PC-3 (cell line): Measurements from ENCODE around the gene MPPED2. TPM values are rescaled to one million over a fixed set of nuclear protein-coding genes. Genes with fewer than 3 reads are reported as not detected.

Source experiments
- ATAC-seq: fragments of 200-7000 bp; cut with Tn5 transposase; 2 replicates; pipeline ENCODE4 v1.9.1; 2020; ENCODE audit warnings: mild to moderate bottlenecking, moderate library complexity
- BruUV-seq: library from RNA; stranded (reverse); fragments of 400-500 nt; replicated peaks from 2 replicates; lab custom pipeline; 2021; lab: Mats Ljungman, UMichigan
- CTCF ChIA-PET: fragments of 300-600 bp; sonication (Branson Sonifier 250); formaldehyde crosslinking; loops from one replicate; lab custom pipeline; 2022; ENCODE audit warnings: antibody characterized with exemption; lab: Charles Lee
- POLR2A ChIA-PET: fragments of 300-600 bp; sonication (Branson Sonifier 250); formaldehyde crosslinking; loops from one replicate; lab custom pipeline; 2022; ENCODE audit warnings: antibody characterized with exemption; ENCODE audit not compliant: unreplicated experiment; lab: Charles Lee
- DNase-seq: peaks from one replicate; pipeline ENCODE4 v3.0.0-alpha.2; 2015
- H2AFZ ChIP-seq: fragments of 300-600 bp; sonication (generic); 2 replicates; pipeline ENCODE4 v1.6.0; 2016; ENCODE audit warnings: antibody characterized with exemption, low read length
- H3F3A ChIP-seq: fragments of 300-600 bp; sonication (generic); one replicate; pipeline ENCODE4 v1.6.0; 2017; ENCODE audit warnings: antibody characterized with exemption, low read length, control low read depth, mild to moderate bottlenecking; ENCODE audit not compliant: unreplicated experiment
- H3K27ac ChIP-seq: fragments of 300-600 bp; sonication (generic); 2 replicates; pipeline ENCODE4 v1.5.1; 2016; ENCODE audit warnings: mild to moderate bottlenecking, low read length
- H3K27me3 ChIP-seq: fragments of 300-600 bp; sonication (generic); 2 replicates; pipeline ENCODE4 v1.6.1; 2016; ENCODE audit warnings: low read length, mixed read lengths
- H3K36me3 ChIP-seq: fragments of 300-600 bp; sonication (generic); 2 replicates; pipeline ENCODE4 v1.6.1; 2016; ENCODE audit warnings: low read depth, mixed run types, low read length, mixed read lengths
- H3K4me1 ChIP-seq: fragments of 300-600 bp; sonication (generic); 2 replicates; pipeline ENCODE4 v1.5.1; 2016; ENCODE audit warnings: low read length; ENCODE audit not compliant: insufficient read depth
- H3K4me2 ChIP-seq: fragments of 300-600 bp; sonication (generic); 2 replicates; pipeline ENCODE4 v1.6.0; 2016; ENCODE audit warnings: low read length
- H3K4me3 ChIP-seq: fragments of 300-600 bp; sonication (generic); 2 replicates; pipeline ENCODE4 v1.5.1; 2016; ENCODE audit warnings: mild to moderate bottlenecking, low read length, mixed read lengths
- H3K79me2 ChIP-seq: fragments of 300-600 bp; sonication (generic); 2 replicates; pipeline ENCODE4 v1.6.1; 2017; ENCODE audit warnings: low read length, mixed read lengths
- H3K9ac ChIP-seq: fragments of 300-600 bp; sonication (generic); 2 replicates; pipeline ENCODE4 v1.6.0; 2016; ENCODE audit warnings: mild to moderate bottlenecking, low read length
- H3K9me2 ChIP-seq: fragments of 300-600 bp; sonication (generic); replicated peaks from 2 replicates; pipeline ENCODE4 v1.6.1; 2016; ENCODE audit warnings: mixed run types, low read length, mixed read lengths
- H3K9me3 ChIP-seq: fragments of 300-600 bp; sonication (generic); 2 replicates; pipeline ENCODE4 v1.6.1; 2016; ENCODE audit warnings: low read length, mixed read lengths
- H4K20me1 ChIP-seq: fragments of 300-600 bp; sonication (generic); 2 replicates; pipeline ENCODE4 v1.6.1; 2016; ENCODE audit warnings: low read length, mixed read lengths
- EZH2 ChIP-seq: fragments of 300-600 bp; sonication (generic); IDR thresholded peaks from one replicate; pipeline ENCODE4 v1.6.1; 2017; ENCODE audit warnings: antibody characterized with exemption, mild to moderate bottlenecking, low read length; ENCODE audit not compliant: unreplicated experiment
- EZH2phosphoT487 ChIP-seq: fragments of 300-600 bp; sonication (generic); IDR thresholded peaks from 2 replicates; pipeline ENCODE4 v1.6.1; 2018; ENCODE audit warnings: mild to moderate bottlenecking, antibody characterized with exemption, low read length, borderline replicate concordance
- intact Hi-C: fragments of 100-400 bp; cut with micrococcal nuclease; formaldehyde crosslinking; loops from 2 replicates; pipeline ENCODE4 v1.9.0; 2023
- total RNA-seq: library from RNA; depleted of rRNA; stranded (reverse); fragments of >200 nt; gene quantifications from 2 replicates; pipeline ENCODE4 v1.2.3, GENCODE V29; 2014
- TF ChIP-seq, protein P1 (sequence below): fragments of 300-600 bp; sonication (generic); conservative IDR thresholded peaks from 2 replicates; pipeline ENCODE4 v1.5.1; 2017; ENCODE audit warnings: antibody characterized with exemption, low read depth, mild to moderate bottlenecking, low read length

MPPED2 gene
- total RNA-seq, 1 experiment from 2014 or later, result not detected

DNA sequence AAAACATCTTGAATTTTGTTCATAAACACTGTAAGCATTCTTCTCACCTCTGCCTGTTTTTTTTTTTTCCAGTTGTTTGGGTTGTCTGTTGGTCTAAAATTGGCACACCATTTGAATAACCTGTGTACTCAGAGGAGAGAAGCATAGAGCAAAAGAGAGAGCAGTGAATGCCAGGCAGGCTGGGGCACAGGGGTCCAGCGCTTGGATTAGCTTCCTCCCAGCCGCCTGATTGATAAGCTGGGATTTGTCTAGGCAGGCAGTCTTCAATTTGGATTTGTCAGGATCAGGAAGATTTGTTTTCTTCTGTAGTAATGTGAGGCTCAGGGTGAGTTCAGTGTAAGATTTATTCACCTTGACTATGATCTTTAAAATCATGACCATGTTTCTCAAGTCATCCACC is 204.3 kb downstream of the MPPED2 start:
- no TSS peak for BruUV-seq
- DNase-seq (no peak), ATAC-seq (no peak)
- intact Hi-C loops, result no loop called here
- H3K4me2 ChIP-seq, result no peak overlapping the region
- TF ChIP-seq, protein P1, sequence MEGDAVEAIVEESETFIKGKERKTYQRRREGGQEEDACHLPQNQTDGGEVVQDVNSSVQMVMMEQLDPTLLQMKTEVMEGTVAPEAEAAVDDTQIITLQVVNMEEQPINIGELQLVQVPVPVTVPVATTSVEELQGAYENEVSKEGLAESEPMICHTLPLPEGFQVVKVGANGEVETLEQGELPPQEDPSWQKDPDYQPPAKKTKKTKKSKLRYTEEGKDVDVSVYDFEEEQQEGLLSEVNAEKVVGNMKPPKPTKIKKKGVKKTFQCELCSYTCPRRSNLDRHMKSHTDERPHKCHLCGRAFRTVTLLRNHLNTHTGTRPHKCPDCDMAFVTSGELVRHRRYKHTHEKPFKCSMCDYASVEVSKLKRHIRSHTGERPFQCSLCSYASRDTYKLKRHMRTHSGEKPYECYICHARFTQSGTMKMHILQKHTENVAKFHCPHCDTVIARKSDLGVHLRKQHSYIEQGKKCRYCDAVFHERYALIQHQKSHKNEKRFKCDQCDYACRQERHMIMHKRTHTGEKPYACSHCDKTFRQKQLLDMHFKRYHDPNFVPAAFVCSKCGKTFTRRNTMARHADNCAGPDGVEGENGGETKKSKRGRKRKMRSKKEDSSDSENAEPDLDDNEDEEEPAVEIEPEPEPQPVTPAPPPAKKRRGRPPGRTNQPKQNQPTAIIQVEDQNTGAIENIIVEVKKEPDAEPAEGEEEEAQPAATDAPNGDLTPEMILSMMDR, result no peak
- TF ChIP-seq EZH2 (no peak), EZH2phosphoT487 (no peak)
- H3K9ac ChIP-seq, result no peak overlapping the region
- H4K20me1 ChIP-seq, result no peaks in the 10 kb centered on the region
- no peak overlapping the region for H3K27ac ChIP-seq
- no peaks in the 10 kb centered on the region for H3K36me3 ChIP-seq
- H3K9me3 ChIP-seq, result no peaks in the 10 kb centered on the region
- 0 out of 2 replicates have a peak, but pooled peaks cover 6% of the 10 kb centered on the region for H3K27me3 ChIP-seq
- H3K4me3 ChIP-seq, result no peak overlapping the region
- POLR2A ChIA-PET, result no interaction called here
- H3K79me2 ChIP-seq, result no peaks in the 10 kb centered on the region
- CTCF ChIA-PET, result no interaction called here
- H2AFZ ChIP-seq, result no peak overlapping the region
- H3K4me1 ChIP-seq, result no peaks in the 10 kb centered on the region
- no peaks in the 10 kb centered on the region for H3F3A ChIP-seq
- no peaks in the 10 kb centered on the region for H3K9me2 ChIP-seq

DNA sequence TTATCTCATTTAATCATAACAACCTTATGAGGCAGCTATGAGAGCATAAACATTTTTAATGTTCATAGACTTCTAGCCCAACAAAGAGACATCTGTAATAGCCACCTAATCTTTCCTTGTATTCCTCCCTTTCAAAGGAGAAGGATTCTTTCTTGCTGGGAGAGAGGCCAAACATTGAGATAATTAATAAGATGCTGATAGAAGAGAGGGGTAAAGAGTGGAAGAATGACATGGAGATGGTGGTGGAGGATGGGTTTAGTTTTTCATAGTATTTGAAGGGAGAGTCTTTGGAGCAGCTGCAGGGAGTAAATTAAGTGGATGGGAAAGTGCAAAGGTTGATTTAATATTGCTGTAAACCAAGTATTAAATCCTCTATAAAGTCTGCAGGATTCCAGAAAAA is 205.3 kb downstream of the MPPED2 start:
- no peaks in the 10 kb centered on the region for H3K79me2 ChIP-seq
- H3K9me2 ChIP-seq, result no peaks in the 10 kb centered on the region
- H2AFZ ChIP-seq, result no peak overlapping the region
- no peaks in the 10 kb centered on the region for H3F3A ChIP-seq
- ChIA-PET POLR2A (no interaction called here), CTCF (no interaction called here)
- no TSS peak for BruUV-seq
- no peaks in the 10 kb centered on the region for H3K9me3 ChIP-seq
- ATAC-seq (no peak), DNase-seq (no peak)
- no peak overlapping the region for H3K9ac ChIP-seq
- H4K20me1 ChIP-seq, result no peaks in the 10 kb centered on the region
- H3K4me2 ChIP-seq, result no peak overlapping the region
- intact Hi-C loops, result no loop called here
- TF ChIP-seq EZH2phosphoT487 (no peak), EZH2 (no peak)
- TF ChIP-seq, protein P1, result no peak
- no peaks in the 10 kb centered on the region for H3K4me1 ChIP-seq
- 0 out of 2 replicates have a peak, but pooled peaks cover 6% of the 10 kb centered on the region for H3K27me3 ChIP-seq
- no peak overlapping the region for H3K27ac ChIP-seq
- H3K36me3 ChIP-seq, result no peaks in the 10 kb centered on the region
- no peak overlapping the region for H3K4me3 ChIP-seq

DNA sequence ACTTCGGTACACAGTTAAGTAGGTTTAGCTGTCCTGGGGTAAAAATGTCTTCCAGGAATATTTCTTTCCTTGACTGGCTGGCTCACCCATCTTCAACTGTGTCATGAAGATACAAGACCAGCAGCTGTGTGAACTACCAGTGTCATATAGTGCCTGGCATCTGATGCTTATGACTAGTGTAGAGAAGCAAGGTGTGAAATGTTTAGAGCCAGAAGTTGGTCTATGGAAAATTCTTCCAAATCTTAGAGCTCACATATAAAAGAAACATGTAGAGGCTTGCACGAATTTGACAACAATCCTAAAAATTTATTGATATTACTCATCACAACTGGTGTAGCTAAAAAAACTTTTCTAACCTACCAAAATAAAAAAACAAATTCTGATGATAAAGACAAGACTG is 208.8 kb downstream of the MPPED2 start:
- POLR2A ChIA-PET, result no interaction called here
- Histone ChIP-seq H3K4me3 (no peak overlapping the region), H3K9me2 (no peaks in the 10 kb centered on the region), H3K4me2 (no peak overlapping the region), H3F3A (no peaks in the 10 kb centered on the region), H3K36me3 (no peaks in the 10 kb centered on the region), H3K4me1 (no peaks in the 10 kb centered on the region), H3K27ac (no peak overlapping the region), H3K27me3 (0 out of 2 replicates have a peak, but pooled peaks cover 6% of the 10 kb centered on the region), H3K9ac (no peak overlapping the region), H4K20me1 (no peaks in the 10 kb centered on the region), H3K79me2 (no peaks in the 10 kb centered on the region), H3K9me3 (no peaks in the 10 kb centered on the region), H2AFZ (no peak overlapping the region)
- DNase-seq (no peak), ATAC-seq (no peak)
- CTCF ChIA-PET, result no interaction called here
- no TSS peak for BruUV-seq
- intact Hi-C loops, result no loop called here
- TF ChIP-seq, protein P1, result no peak
- TF ChIP-seq EZH2phosphoT487, result no peak
- no peak for TF ChIP-seq EZH2
